H1 (cell line): ENCODE data around the gene PGPEP1. TPM values are rescaled to one million over a fixed set of nuclear protein-coding genes. Genes with fewer than 3 reads are reported as not detected.

Experiments used
- CTCF ChIA-PET: fragments of 300-600 bp; sonication (Branson Sonifier 250); formaldehyde crosslinking; loops from one replicate; lab custom pipeline; 2021; ENCODE audit not compliant: partially characterized antibody; lab: Charles Lee
- POLR2A ChIA-PET: fragments of 300-600 bp; sonication (Branson Sonifier 250); formaldehyde crosslinking; loops from one replicate; lab custom pipeline; 2021; ENCODE audit warnings: inconsistent platforms; ENCODE audit not compliant: partially characterized antibody; lab: Charles Lee
- DNase-seq, 2 experiments: peaks; one replicate each; pipeline versions ENCODE4 v3.0.0 to v3.0.0-alpha.2; 2010 to 2022; ENCODE audit warnings: low spot score in 2 of 2, low read depth in 1 of 2, mixed read lengths in 1 of 2
- FAIRE-seq: peaks from 2 replicates; lab custom pipeline; 2011; peaks lifted over from hg19 to GRCh38; lab: Jason Lieb, UNC
- H2AFZ ChIP-seq: 2 replicates; pipeline ENCODE4 v1.8.1; 2012; ENCODE audit warnings: low read length, inconsistent platforms
- H2AK5ac ChIP-seq: 2 replicates; pipeline ENCODE4 v1.6.1; 2013; ENCODE audit warnings: low read depth, low read length
- H2BK120ac ChIP-seq: replicated peaks from 2 replicates; pipeline ENCODE3; 2013; ENCODE audit warnings: low read depth, low read length, inconsistent platforms
- H2BK12ac ChIP-seq: 2 replicates; pipeline ENCODE4 v1.6.1; 2013; ENCODE audit warnings: low read depth, low read length
- H2BK15ac ChIP-seq: 2 replicates; pipeline ENCODE4 v1.6.1; 2013; ENCODE audit warnings: low read length
- H2BK20ac ChIP-seq: 2 replicates; pipeline ENCODE4 v1.6.1; 2013; ENCODE audit warnings: low read length
- H2BK5ac ChIP-seq: 2 replicates; pipeline ENCODE4 v1.6.1; 2013; ENCODE audit warnings: low read depth, low read length
- H3K14ac ChIP-seq: 2 replicates; pipeline ENCODE4 v1.6.1; 2013; ENCODE audit warnings: inconsistent platforms; ENCODE audit not compliant: insufficient read length
- H3K18ac ChIP-seq: 2 replicates; pipeline ENCODE4 v1.6.1; 2013; ENCODE audit warnings: low read length; ENCODE audit errors: extremely low read depth
- H3K23ac ChIP-seq: 2 replicates; pipeline ENCODE4 v1.6.1; 2013; ENCODE audit warnings: inconsistent platforms; ENCODE audit not compliant: insufficient read length
- H3K23me2 ChIP-seq: 2 replicates; pipeline ENCODE4 v1.6.1; 2013; ENCODE audit warnings: low read depth, low read length
- H3K27ac ChIP-seq: 2 replicates; pipeline ENCODE4 v1.6.1; 2011; ENCODE audit warnings: low read depth, low read length, inconsistent platforms
- H3K27me3 ChIP-seq, 4 experiments: replicated peaks in 1 of 4; 1 replicate in 1 of 4; 2 replicates in 3 of 4; pipeline versions ENCODE4 v1.6.1 to v1.8.1; 2011 to 2013; ENCODE audit warnings: low read length in 3 of 4, mild to moderate bottlenecking in 3 of 4, inconsistent platforms in 2 of 4, mixed read lengths in 2 of 4, moderate library complexity in 1 of 4; ENCODE audit not compliant: control insufficient read depth in 3 of 4, insufficient read depth in 3 of 4; ENCODE audit errors: extremely low read depth in 1 of 4
- H3K36me3 ChIP-seq, 4 experiments: 2 replicates each; pipeline versions ENCODE4 v1.6.1 to v1.8.1; 2011 to 2013; ENCODE audit warnings: mild to moderate bottlenecking in 4 of 4, low read length in 3 of 4, moderate library complexity in 2 of 4, control low read depth in 1 of 4, inconsistent platforms in 1 of 4; ENCODE audit not compliant: insufficient read depth in 4 of 4, control insufficient read depth in 2 of 4
- H3K4ac ChIP-seq: replicated peaks from 2 replicates; pipeline ENCODE3; 2013; ENCODE audit warnings: low read length, low read depth, mixed read lengths, inconsistent platforms; ENCODE audit not compliant: insufficient read length
- H3K4me1 ChIP-seq, 4 experiments: replicated peaks in 1 of 4; 1 replicate in 1 of 4; 2 replicates in 3 of 4; pipeline versions ENCODE4 v1.6.1 to v1.8.1; 2011 to 2013; ENCODE audit warnings: low read length in 3 of 4, inconsistent platforms in 2 of 4, mixed read lengths in 1 of 4; ENCODE audit not compliant: insufficient read depth in 4 of 4, control insufficient read depth in 3 of 4
- H3K4me2 ChIP-seq, 2 experiments: 2 replicates each; pipeline versions ENCODE4 v1.6.1 to v1.8.1; 2011 to 2013; ENCODE audit warnings: low read depth in 2 of 2, low read length in 2 of 2, control low read depth in 1 of 2, inconsistent platforms in 1 of 2, mild to moderate bottlenecking in 1 of 2; ENCODE audit not compliant: insufficient read depth in 1 of 2
- H3K4me3 ChIP-seq, 4 experiments: fragments of 200-600, 300-600 bp in 1 of 4; sonication (generic), shearing (Covaris generic), sonication (Bioruptor Twin) in 1 of 4; 2 replicates each; pipeline versions ENCODE4 v1.5.1 to v1.8.1; 2011 to 2016; ENCODE audit warnings: low read length in 4 of 4, low read depth in 3 of 4, control low read depth in 2 of 4, inconsistent platforms in 2 of 4, mild to moderate bottlenecking in 2 of 4, mixed read lengths in 1 of 4, moderate library complexity in 1 of 4; ENCODE audit not compliant: insufficient read depth in 2 of 4; ENCODE audit errors: extremely low read depth in 1 of 4
- H3K56ac ChIP-seq: replicated peaks from 2 replicates; pipeline ENCODE3; 2013; ENCODE audit warnings: low read depth, mild to moderate bottlenecking, mixed read lengths, low read length, inconsistent platforms; ENCODE audit not compliant: insufficient read length
- H3K79me1 ChIP-seq: 2 replicates; pipeline ENCODE4 v1.6.1; 2013; ENCODE audit warnings: low read depth, low read length, control low read depth
- H3K79me2 ChIP-seq, 2 experiments: 2 replicates each; pipeline versions ENCODE4 v1.6.1 to v1.8.1; 2012 to 2013; ENCODE audit warnings: low read length in 2 of 2, mild to moderate bottlenecking in 2 of 2, inconsistent platforms in 1 of 2; ENCODE audit not compliant: insufficient read depth in 2 of 2, control insufficient read depth in 1 of 2
- H3K9ac ChIP-seq, 4 experiments: replicated peaks in 1 of 4; 1 replicate in 1 of 4; 2 replicates in 3 of 4; pipeline versions ENCODE4 v1.6.1 to v1.8.1; 2011 to 2013; ENCODE audit warnings: low read depth in 3 of 4, low read length in 3 of 4, control low read depth in 2 of 4, mild to moderate bottlenecking in 2 of 4, moderate library complexity in 2 of 4, inconsistent platforms in 1 of 4; ENCODE audit errors: extremely low read depth in 1 of 4
- H3K9me3 ChIP-seq, 2 experiments: 2 replicates each; pipeline versions ENCODE4 v1.6.1 to v1.8.1; 2012 to 2013; ENCODE audit warnings: mild to moderate bottlenecking in 2 of 2, moderate library complexity in 2 of 2, control low read depth in 1 of 2, inconsistent platforms in 1 of 2, low read depth in 1 of 2, low read length in 1 of 2, mixed read lengths in 1 of 2; ENCODE audit not compliant: insufficient read depth in 2 of 2
- H4K20me1 ChIP-seq, 2 experiments: replicated peaks in 1 of 2; 2 replicates each; pipeline versions ENCODE3 to v1.8.1; 2011 to 2013; ENCODE audit warnings: inconsistent platforms in 2 of 2, low read length in 2 of 2, mild to moderate bottlenecking in 1 of 2; ENCODE audit not compliant: insufficient read depth in 2 of 2, control insufficient read depth in 1 of 2
- H4K5ac ChIP-seq: 2 replicates; pipeline ENCODE4 v1.6.1; 2013; ENCODE audit warnings: low read length, low read depth, mixed read lengths, inconsistent platforms; ENCODE audit not compliant: insufficient read length
- H4K8ac ChIP-seq: 2 replicates; pipeline ENCODE4 v1.8.0; 2013; ENCODE audit warnings: mild to moderate bottlenecking, moderate library complexity, low read length, inconsistent platforms; ENCODE audit not compliant: insufficient read depth; ENCODE audit errors: extremely low read depth
- H4K91ac ChIP-seq: replicated peaks from 2 replicates; pipeline ENCODE3; 2013; ENCODE audit warnings: low read length, mixed read lengths, inconsistent platforms; ENCODE audit not compliant: insufficient read length
- MAFK ChIP-seq: IDR thresholded peaks from 2 replicates; pipeline ENCODE4 v1.6.1; 2012; ENCODE audit warnings: low read depth, mild to moderate bottlenecking, improper control_type of control experiment, low read length
- SAP30 ChIP-seq: fragments of 300-600 bp; sonication (generic); IDR thresholded peaks from 2 replicates; pipeline ENCODE4 v1.7.1; 2012; ENCODE audit warnings: low read length, moderate library complexity, mild to moderate bottlenecking, inconsistent platforms; ENCODE audit not compliant: insufficient read depth, insufficient replicate concordance
- SP2 ChIP-seq: IDR thresholded peaks from 2 replicates; pipeline ENCODE4 v1.6.1; 2012; ENCODE audit warnings: mild to moderate bottlenecking, low read length, inconsistent platforms
- TAF7 ChIP-seq: optimal IDR thresholded peaks from 2 replicates; pipeline ENCODE3; 2011; ENCODE audit warnings: low read depth, mild to moderate bottlenecking, inconsistent platforms, low read length, moderate library complexity, borderline replicate concordance
- ZNF274 ChIP-seq: IDR thresholded peaks from 2 replicates; pipeline ENCODE4 v1.7.0; 2012; ENCODE audit warnings: low read length, borderline replicate concordance; ENCODE audit errors: extremely low read depth
- WGBS, 2 experiments: shearing (Covaris generic) in 1 of 2; methylation state at CpG; one replicate each; pipeline versions ENCODE4 v1.1.6 to v1.1.7; 2013 to 2015; ENCODE audit warnings: low lambda C conversion rate in 2 of 2, mixed read lengths in 2 of 2, inconsistent platforms in 1 of 2, low coverage in 1 of 2, missing lambda C conversion rate in 1 of 2; ENCODE audit not compliant: insufficient replicate concordance in 2 of 2, insufficient coverage in 1 of 2, insufficient read length in 1 of 2; ENCODE audit errors: extremely low coverage in 1 of 2, missing lambda C conversion rate in 1 of 2; 5-methylcytosine and 5-hydroxymethylcytosine counted together
- polyA plus RNA-seq, 7 experiments: library from polyadenylated mRNA; depleted of rRNA in 3 of 7; stranded (reverse) in 5 of 7; unstranded in 2 of 7; fragments of >200 nt in 5 of 7; fragments of 200-250 nt in 2 of 7; gene quantifications; 1 replicate in 5 of 7; 2 replicates in 1 of 7; 4 replicates in 1 of 7; pipeline versions ENCODE4 v1.2.1 to v1.2.3, GENCODE V29; 2011 to 2013; ENCODE audit warnings: missing spikeins in 2 of 7, mixed read lengths in 2 of 7
- total RNA-seq: library from RNA; stranded (reverse); fragmentation: NEBNext Ultra II Directional; extraction: Animal tissue kit (Norgen Biotek cat#: 25700); gene quantifications from 2 replicates; pipeline ENCODE4 v1.2.1, GENCODE V29; 2021

The PGPEP1 gene
- total and polyA plus RNA-seq, 2 of the 8 experiments (the other 6 are each of a cell fraction or from before 2014, with no cell fraction given) = 17.0 to 33.4 TPM

DNA sequence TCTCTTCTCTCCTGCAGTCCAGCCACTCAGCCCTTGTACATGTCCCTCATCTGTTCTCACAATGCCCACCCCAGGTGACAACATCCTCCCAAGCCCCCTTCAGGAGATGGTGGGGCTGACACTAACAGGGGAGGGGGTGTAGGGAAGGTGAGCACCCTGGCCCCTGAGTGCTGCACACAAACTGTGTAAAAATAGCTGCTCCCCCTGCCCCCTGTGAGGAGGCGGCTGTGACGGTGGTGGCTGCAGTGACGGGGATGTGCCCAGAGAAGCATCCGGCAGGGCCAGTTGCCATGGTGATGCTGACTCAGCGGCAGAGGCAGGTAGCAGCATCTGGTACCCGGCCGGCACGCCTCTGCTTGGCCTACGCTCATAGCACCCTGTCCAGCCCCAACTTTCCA is 45.9 kb upstream of the PGPEP1 start:
- Histone ChIP-seq H3K23me2 (peaks cover 24% of the 10 kb centered on the region), H3K27me3 (no peaks in the 10 kb centered on the region), H2BK20ac (0 out of 2 replicates have a peak overlapping the region, but pooled peaks have one; percentile 6), H3K79me1 (no peaks in the 10 kb centered on the region), H3K56ac (peak overlapping the region; percentile 70), H3K9ac (no peak overlapping the region), H3K36me3 (no peaks in the 10 kb centered on the region; a peak in 1 of 8 replicates), H3K14ac (no peak overlapping the region), H3K79me2 (no peaks in the 10 kb centered on the region), H2BK12ac (peak overlapping the region; percentile 72), H3K27ac (no peak overlapping the region), H3K23ac (no peak overlapping the region), H3K9me3 (no peaks in the 10 kb centered on the region), H3K18ac (no peak overlapping the region), H3K4me3 (no peak overlapping the region), H3K4me2 (peak overlapping the region; percentile 75 to 78; a peak in 3 of 4 replicates), H2BK120ac (no peak overlapping the region), H3K4me1 (peaks cover 0 to 27% (median 23%) of the 10 kb centered on the region in 4 experiments; a peak in 6 of 7 replicates), H4K20me1 (peaks cover 0 to 8% of the 10 kb centered on the region in 2 experiments), H3K4ac (no peak overlapping the region), H2AK5ac (peak overlapping the region; percentile 96; the same call in 1 of the 2 replicates), H4K8ac (no peak overlapping the region), H2BK15ac (peak overlapping the region; percentile 47; the same call in 1 of the 2 replicates), H2BK5ac (no peak overlapping the region), H2AFZ (no peak overlapping the region), H4K5ac (no peak overlapping the region), H4K91ac (no peak overlapping the region)
- WGBS, 2 experiments = 69% methylated on average over 9 of the region's 9 CpGs; no CpG with 5 or more reads in 1 of the 2 experiments
- DNase-seq (no peak), FAIRE-seq (no peak)
- TF ChIP-seq MAFK (peak; percentile 88; the same call in 1 of the 2 replicates), ZNF274 (no peak), TAF7 (no peak), SP2 (no peak), SAP30 (no peak)
- POLR2A ChIA-PET = interaction anchor here (0.6 to 6.2 kb wide), 5 partner anchors 9 to 45 kb away, joined by 3 to 237 read pairs (median 7); partner anchors contain the start of gene JUND
- CTCF ChIA-PET = interaction anchor here (0.8 to 3.5 kb wide), 2 partner anchors 14 to 27 kb away, joined by 3 to 52 read pairs; partner anchors contain the start of gene JUND
